Effector CD8-positive, alpha-beta T cell (primary cell): ENCODE results near the gene XPR1.
A peak's percentile ranks its signal among the peaks of the same experiment; 100 is the strongest.

Source experiments
- DNase-seq: peaks from one replicate; lab custom pipeline; 2025; lab: John Stamatoyannopoulos, UW
- total RNA-seq, 4 experiments: gene quantifications; one replicate each; lab custom pipeline; 2026; lab: John Stamatoyannopoulos, UW

The XPR1 gene
- total RNA-seq, result 49.8 to 68.2 (median 56.0) reads per million in 4 experiments

DNA sequence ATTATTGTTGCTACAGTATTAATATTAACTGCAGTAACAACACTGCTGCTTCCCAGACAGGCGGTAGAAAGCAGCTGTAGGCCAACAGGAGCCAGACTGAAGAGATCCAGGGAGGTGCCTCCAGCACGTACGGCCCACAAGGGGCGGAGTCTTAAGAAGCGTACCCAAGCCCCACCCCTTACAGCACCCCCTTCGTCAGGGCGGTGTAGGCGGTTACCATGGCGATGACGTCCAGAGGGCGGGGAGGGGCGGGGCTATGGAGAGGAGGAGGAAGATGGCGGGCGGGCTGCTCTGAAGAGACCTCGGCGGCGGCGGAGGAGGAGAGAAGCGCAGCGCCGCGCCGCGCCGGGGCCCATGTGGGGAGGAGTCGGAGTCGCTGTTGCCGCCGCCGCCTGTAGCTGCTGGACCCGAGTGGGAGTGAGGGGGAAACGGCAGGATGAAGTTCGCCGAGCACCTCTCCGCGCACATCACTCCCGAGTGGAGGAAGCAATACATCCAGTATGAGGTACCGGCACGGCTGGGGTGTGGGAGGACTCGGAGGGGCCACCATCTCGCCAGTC is at the start of gene XPR1:
Gene XPR1 (plus strand): TSS at position 257 of the 560 bp plus-strand sequence. CDS start 180 bp downstream, at position 437.
- peak; percentile 97 for DNase-seq

DNA sequence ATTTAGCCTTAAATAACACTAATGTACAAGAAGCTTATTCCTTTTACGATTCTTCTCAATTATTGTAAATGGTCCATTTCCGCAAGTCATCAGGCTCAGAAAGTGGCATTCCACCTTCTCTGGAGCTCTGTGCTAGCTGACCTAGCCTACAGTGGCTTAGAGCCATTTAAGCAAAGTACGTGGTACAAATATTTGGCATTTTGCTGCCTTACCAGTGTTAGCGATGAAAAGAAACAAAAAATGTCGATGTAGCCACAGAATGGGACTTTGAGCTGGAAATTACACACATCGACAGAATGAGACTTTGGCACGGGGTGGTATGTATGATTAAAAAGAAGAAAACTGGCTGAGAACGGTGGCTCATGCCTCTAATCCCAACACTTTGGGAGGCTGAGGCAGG is 47.0 kb upstream of the XPR1 start:
- DNase-seq, result no peak

DNA sequence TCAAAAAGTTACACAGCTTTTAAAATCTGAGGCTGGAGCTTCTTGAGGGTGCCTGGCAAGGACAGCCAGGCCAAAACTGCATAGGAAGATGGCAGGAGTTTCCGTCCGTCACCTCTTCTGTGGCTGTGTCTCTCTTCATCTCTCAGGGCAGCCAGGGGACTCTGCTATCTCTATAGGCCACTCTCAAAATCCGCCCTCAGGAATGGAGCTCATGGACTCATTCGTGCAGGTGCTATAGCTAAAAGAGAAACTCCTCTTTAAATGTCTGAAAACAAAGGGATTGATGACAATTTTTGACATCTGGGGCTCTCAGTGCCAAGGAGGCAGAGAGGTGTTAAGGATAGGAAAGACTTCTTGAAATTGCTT is 45.8 kb upstream of the XPR1 start:
- DNase-seq, result no peak

DNA sequence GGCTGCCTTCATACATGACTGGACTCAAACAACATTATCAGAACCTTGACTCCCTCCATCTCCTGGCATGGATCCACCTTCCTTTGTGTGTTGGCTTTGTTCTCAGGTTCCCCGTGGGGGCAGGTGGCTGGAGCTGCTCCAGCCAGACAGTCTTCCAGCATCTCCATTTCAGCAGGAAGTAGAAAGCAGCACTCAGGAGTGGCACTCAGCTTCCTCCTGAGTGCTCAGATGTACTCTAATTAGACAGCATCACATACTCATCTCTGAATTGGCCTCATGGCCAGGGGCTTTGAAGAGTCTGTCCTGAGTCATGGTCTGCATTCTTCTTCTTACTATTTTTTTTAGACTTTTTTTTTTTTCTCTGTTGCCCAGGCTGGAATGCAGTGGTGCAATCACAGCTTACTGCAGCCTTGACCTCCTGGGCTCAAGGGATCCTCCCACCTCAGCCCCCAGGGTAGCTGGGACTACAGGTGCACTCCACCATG is 45.1 kb upstream of the XPR1 start:
- DNase-seq, result no peak

DNA sequence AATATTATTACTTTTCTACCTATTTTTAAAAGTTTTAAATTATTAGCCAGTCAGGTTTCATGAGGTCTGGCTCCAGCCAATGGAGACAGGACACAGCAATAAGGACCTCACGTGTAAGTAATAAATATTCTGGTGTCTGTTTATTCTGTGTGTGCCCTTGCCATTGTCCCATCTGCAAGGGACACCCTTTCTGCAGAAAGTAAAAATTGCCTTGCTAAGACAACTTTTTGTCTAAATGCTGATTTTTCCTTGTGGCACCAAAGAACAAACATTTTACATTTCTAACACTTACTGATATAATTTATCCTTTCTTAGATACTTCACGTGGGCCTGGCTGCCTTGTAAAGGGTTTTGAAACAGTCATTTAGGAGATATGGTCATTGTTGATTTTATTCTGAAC is 43.7 kb upstream of the XPR1 start:
- DNase-seq, result no peak

DNA sequence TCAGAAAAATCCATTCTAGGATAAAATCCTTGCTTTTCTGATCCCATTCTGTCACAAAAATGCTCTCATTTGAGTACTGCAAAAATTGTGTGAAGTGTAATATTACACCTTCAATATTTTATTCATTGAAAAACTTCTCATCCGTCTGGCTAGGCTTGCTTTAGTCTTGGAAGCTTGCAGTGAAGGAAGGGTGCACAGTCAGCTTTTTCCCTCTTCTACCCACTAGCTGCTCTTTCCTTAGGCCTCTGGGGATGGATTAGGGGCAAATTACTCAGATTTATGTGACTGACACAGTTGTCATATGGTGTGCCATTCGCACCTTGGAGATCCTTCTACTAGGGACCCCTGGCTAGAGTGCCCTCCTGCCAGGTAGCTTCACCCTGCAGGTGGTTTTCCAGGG is 40.9 kb upstream of the XPR1 start:
- no peak for DNase-seq

DNA sequence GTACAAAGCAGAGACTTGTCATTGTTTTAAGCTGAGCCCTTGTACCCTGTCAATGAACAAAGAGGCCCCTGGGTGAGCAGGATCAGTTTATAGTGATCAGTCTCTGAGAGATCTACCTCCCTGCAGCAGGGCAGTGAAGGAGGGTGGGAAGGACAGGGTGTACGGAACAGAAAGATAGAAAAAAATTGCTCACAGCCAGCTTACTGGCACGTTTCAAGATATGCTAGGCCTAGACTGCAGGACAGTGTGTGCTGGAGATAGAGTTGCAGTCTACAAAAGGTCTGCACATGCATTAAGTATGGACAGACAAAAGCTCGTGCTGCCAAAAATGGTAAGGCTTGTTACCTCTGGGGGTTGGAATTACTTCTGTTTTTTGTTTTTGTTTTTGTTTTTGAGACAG is 38.4 kb upstream of the XPR1 start:
- no peak for DNase-seq

DNA sequence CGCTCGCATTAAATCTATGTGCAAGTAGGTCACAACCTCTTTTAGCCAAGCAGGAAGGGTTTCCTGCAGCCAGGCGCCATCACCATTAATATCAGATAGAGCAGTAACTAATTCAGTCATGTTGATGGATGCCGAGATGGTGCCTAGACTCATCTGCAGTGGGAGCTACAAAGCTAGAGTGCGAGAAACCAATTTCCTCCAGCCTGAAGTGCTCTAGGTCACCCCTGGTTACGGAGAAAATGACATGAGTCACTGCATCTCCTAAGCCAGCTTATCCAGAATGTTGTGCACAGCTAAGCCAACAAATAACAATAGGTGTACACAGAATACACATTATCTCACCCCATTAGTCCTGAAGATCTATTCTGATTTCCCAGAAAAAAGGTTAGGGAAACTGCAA is 37.1 kb upstream of the XPR1 start:
- DNase-seq, result no peak

DNA sequence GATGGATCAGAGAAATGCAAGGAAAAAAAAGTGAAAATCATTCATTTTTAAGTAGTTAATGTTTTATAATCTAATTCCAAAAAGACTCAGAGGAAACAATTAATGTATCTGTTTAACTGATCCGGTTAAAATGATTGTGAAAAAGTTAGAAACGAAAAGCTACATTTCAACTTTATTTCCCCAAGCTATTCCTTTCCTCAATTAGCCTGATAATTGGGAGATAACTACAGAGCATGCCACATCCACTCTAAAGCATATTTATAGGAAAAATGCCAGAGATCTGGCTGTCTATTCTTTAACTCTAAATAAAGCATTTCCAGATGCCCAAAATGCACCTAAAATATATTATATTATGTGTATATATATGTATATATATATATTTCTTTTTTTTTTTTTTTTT is 35.9 kb upstream of the XPR1 start:
- DNase-seq, result no peak

DNA sequence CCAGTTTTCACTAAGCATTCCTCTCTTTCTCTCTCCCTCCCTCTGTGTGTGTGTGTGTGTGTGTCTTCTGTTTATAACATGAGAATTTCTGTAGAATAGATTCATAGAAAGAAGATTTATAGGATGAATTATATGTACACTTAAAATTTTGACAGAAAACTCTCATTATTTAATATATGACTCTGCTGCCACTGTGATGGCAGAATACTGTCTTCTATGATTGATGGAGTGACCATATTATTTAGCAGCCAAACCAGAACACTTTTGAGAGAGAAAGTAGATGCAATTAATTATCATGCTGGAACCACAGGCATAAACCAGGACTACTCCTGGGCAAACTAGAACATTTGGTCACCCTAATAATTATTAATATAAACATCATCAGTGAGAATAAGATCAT is 34.3 kb upstream of the XPR1 start:
- no peak for DNase-seq

DNA sequence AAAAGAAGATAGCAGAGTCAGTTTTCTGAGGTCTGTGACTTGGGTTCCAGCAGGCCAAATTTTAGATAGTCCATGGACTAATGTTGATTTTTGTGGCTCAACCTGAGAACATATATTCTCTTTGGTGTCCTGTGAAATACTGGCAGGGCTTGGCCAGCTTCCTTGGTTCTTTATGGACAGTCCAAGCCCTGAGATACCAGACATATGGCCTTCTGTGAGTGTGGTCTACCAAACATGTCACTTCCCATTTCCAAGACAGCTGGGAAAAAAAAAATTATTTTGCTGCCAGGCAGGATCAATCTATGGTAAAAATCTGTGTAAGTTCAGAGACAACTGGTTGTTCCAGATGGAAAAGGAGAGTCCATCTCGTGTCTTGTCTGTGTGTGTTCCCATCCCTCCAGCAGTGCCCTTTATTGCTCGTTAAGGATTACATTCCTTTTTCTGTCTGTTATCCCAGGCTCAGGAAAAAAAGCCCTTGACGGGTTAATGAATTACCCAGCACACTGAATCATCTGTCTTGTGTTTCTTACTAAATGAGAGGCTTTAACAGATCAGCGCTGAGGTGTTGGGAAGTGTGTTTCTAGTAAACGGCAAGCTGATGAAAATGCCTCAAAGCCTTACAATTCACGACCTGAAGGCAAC is 33.4 kb upstream of the XPR1 start:
- no peak for DNase-seq

DNA sequence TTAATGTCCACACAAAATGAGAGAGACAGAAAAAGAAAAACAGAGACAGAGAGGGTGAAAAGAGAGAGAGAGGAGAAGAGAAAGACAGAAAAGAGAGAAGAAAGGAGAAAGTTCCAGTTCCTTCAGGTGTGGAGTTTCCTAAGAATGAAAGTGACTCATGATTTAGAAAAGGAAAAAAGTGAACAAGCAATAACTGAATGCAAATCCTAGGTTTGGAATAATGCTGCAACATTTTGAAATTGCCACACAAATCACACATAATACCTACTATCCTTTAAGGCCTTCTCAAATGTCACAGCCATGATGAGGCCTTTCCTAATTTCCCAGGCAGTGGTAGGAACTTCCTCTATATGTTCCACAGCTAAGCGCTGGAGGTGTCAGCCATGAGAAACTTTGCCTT is 31.5 kb upstream of the XPR1 start:
- DNase-seq, result no peak

DNA sequence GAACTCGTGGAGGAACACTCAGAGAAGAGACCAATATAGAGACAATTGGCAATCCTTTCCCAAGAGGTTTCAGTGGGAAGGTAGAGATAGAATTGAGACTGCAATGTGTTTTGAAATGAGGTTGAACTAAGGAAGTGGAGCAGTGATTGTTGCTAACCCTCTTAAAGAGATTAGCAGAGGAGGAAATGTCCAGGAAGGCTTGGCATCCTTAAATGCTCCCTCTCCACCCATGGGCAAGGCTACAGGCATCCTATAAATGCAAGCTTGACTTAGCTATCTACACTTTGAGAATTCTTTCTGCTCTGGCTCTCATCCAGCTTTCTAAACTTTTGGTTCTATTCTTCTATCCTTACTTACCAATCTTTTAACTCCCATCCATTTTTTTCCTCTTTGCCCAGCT is 30.3 kb upstream of the XPR1 start:
- no peak for DNase-seq

DNA sequence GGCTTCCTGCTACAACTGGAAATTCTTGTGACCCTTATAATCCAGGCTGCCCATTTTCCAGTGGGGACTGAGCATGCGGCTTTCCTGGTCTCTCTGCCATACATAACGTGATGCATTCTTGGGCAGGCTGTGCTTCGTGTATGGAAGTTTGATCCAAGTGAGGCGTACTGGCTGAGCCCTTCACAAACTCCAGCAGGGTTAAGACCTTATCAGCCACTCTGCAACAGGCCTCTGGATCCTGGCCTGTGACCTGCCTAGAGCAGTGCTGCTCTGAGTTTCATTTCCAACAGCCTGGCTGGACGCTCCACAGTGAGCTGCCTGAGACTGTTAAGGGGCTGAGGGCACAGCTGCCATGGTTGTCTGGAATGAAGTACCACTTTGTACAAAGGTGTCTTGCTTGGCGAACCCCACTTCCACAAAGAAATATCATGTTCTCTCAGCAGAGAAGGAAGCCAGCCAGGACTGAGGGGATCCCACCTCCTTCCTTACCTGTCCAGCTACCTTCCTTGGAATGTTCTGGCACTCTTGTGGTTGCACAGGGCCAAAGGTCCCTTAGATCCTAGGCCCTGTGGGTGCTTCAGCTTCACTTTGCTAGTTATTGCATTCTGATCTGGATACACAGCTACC is 28.5 kb upstream of the XPR1 start:
- DNase-seq, result no peak

DNA sequence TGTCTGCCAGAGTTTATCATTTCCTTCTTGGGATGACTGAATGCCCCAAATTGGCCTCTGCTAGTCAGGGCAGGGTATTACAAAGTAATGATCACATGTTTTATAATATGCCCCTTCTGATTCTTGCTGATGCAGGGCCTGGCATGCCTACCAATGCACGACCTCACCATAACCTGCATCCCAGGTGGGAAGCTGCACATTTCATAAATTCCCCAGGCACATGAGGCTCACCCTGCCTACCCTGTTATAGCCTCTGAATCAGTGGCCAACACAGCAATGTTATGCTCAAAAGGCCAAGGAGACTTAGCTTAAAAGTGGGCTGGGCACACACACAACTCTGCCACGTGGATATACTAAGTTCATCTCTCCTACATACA is 28.0 kb upstream of the XPR1 start:
- no peak for DNase-seq

DNA sequence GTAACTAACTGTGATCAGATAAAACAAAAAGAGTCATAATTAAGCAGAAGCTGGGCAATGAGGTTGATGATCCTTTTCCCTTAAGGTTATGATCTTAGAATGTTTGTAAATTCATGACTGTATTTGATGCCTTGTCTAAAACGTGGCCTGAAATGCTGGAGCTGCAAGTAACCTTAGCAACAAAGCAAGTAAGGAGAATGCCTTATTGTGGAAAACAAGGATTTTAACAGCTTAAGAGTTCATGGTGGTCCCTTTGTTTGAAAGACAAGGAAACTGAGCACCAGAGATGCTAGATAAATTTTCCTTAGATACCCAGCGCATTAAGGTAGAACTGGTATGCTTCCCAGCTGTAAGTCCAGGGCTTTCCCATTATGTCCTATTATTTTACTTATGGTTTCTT is 25.7 kb upstream of the XPR1 start:
- DNase-seq, result no peak

DNA sequence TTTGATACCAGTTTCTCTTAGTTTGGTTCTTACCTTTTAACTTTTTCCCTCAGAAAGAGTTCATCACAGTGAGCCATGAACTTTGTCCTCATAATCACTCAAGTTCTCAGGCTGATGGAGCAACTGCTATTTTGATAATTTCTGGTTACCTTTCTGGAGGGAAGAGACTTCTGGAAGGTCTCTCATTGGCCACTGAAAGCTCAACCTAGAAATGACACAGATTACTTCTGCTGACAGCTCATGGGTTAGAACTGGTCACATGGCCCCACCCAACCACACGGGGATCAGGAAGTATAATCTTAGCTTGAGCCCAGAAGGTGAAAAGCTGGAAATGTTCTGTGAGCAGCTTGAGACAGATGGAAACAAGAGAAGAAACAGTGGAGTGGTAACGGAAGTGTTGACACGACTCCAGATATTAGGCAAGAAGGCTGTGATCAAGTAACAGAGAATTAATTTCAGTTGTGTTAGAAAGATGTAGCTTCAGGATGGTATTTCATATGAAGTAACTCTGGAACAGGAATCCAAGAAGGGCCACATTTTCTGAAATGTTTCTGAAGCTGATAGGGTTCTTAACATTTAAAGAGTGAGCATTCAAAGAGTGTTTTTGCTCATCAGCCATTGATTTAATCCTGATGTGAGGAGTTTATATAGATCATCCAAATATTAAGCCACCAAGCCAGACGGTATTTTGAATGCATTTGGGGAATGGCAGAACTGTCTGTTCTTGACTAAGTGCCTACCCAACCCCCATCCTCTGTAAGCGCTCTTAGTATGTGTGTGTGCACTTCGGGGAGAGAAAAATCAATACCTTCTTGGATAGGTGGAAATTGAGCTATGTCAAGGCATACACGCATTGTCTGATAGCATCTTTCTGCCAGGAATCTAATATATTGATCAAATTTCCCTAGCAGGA is 21.9 kb upstream of the XPR1 start:
- no peak for DNase-seq

DNA sequence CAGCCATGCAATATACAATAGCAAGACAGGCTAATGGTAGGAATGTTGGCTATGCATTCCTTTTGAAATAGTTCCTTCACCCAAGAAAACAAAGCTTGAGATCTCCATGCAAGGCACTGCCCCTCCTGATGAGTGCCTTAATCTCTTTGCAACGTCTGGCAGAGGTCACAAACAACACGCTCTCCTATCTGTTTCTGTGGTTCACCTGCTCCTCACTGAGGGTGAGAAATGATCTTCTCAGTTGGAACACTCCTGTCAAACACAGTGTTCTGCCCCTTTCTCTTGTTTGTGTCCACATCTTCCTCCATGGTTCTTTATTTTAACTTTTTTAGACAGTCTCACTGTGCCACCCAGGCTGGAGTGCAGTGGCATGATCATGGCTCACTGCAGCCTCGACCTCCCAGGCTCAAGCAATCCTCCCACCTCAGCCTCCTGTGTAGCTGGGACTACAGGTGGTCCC is 21.2 kb upstream of the XPR1 start:
- DNase-seq, result no peak

DNA sequence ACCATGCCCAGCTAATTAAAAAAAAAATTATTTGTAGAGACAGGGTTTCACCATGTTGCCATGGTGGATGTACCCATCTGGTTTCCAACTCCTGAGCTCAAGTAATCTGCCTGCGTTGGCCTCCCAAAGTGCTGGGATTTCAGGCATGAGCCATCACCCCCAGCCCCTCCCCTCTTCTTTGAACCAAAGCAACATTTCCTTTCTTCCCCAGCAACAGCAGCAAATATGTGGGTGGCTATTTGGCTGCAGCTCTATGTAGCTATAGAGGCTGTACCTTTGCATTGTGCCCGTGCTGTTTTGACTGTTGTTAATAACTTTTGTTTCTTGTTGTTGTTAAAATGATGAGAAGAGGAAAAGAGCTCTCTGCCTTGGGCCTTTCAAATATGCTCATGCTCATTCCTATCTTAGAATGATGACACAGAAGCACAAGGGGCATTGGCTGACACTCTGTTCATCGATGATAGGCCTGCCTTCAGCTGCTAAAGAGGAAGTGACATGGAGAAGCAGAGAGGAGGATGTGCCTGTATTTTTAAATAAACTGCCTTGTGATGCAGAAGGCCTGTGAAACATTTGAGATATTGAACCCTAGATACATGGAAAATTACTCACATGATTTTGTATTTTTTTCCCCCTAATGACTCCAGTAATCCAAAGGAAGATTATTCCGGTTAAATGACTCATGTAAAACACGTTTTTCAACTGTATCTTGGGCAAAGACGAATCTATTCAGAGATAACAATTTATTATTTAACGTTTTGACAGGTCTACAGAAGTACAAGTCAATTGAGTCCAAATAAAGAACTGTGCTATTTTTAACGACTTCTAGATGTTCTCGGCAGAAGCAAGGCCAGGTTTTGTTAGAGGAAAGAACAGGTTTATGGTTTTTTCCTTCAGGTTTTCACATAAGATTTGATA is 20.5 kb upstream of the XPR1 start:
- no peak for DNase-seq

DNA sequence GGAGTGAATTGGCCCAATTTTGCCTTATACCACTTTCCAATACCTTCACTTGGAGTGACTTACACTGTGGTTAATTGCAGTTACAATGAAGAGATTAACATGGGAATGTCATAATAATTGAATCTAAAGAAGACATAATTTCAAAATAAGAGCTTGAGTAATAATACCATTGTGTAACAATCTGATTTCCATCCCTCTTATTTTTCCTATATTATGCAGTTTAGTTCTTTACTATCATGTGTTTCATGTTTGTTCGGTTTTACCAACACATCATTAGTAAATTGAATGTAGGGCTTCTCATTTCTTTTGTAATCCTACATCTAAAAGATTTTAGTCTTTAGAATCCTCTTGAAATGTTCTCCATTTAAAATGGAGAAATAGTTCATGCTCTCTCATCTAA is 19.2 kb upstream of the XPR1 start:
- DNase-seq, result no peak

DNA sequence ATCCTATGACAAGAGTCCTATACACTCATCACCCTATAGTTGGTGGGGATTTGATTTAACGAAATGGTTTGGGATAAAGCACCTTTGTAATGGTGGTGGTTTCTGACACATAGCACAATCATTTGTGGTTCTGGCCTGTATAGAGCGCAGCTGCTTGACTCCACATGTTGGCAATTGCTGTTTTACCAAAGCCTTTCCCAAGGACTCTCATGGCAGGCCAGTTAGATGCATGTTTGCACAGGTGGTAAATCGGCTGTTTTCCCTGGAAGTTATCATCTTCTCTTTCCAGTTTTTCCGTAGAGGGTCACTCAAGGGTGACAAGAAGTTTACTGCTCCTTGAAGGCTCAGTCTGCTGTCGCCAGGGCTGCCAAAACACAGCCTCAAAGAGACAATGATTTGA is 17.1 kb upstream of the XPR1 start:
- no peak for DNase-seq
